Fibroblast of mammary gland (primary cell): Measurements from ENCODE around the gene SLC15A1.

Source experiments
- DNase-seq: peaks from one replicate; pipeline ENCODE4 v3.0.0-alpha.2; 2010; ENCODE audit warnings: low read depth
- H3K4me3 ChIP-seq: 2 replicates; pipeline ENCODE4 v1.5.1; 2011; ENCODE audit warnings: low read depth, mild to moderate bottlenecking, low read length, moderate library complexity; ENCODE audit not compliant: control insufficient read depth
- TF ChIP-seq, protein P1 (sequence below): conservative IDR thresholded peaks from 2 replicates; pipeline ENCODE4 v1.5.1; 2011; ENCODE audit warnings: low read depth, low read length, inconsistent platforms; ENCODE audit not compliant: control insufficient read depth, insufficient read depth

The SLC15A1 gene

DNA sequence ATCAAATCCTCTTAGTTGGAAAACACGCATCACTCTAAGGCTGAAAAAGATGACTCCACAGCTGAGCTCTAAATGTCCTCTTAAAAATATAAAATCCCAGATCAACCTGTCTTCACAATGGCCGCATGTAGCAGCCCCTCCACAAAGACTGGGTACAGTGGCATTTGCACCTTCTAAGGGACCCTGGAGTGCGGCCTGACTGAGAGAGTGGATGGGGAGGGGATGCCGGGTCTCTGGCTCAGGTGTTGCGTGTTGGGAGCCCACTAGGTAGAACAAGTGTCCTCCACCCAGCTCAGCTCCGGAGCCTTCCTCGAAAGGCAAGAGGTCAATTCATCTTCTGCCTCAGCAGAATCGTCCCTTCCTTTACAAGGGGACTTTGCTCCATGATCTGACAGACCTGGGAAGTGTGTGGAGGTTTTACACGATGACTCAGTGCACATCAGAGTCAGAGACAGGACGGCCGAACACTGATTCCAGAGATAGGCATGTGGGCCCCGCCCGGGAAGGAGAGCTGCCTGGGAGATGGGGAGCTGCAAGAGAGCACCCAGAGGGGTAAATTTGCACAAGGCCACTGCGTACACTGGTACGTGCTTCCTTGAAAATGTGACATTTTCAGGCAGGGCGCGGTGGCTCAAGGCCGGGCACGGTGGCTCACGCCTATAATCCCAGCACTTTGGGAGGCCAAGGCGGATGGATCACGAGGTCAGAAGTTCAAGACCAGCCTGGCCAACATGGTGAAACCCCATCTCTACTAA is 23.5 kb upstream of the SLC15A1 start:
- peak; percentile 59 for DNase-seq
- H3K4me3 ChIP-seq: no peak overlapping the region
- TF ChIP-seq, protein P1, sequence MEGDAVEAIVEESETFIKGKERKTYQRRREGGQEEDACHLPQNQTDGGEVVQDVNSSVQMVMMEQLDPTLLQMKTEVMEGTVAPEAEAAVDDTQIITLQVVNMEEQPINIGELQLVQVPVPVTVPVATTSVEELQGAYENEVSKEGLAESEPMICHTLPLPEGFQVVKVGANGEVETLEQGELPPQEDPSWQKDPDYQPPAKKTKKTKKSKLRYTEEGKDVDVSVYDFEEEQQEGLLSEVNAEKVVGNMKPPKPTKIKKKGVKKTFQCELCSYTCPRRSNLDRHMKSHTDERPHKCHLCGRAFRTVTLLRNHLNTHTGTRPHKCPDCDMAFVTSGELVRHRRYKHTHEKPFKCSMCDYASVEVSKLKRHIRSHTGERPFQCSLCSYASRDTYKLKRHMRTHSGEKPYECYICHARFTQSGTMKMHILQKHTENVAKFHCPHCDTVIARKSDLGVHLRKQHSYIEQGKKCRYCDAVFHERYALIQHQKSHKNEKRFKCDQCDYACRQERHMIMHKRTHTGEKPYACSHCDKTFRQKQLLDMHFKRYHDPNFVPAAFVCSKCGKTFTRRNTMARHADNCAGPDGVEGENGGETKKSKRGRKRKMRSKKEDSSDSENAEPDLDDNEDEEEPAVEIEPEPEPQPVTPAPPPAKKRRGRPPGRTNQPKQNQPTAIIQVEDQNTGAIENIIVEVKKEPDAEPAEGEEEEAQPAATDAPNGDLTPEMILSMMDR: no peak

DNA sequence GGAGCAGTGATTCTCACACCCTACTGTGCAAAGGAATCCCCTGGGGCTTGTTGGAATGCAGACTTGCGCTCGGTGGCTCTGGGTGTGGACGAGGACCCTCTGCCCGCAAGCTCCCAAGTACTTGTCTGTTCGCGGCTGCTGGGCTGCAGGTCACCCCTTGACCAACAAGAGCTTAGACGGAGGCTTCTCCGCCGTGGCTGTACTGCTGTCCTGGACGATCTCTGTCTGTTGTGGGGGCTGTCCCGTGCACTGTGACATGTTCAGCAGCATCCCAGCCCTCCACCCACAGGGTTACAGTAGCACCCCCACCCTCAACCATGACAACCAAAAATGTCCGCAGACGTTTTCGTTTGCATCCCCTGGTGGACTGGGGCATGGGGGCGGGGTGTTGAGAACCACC is 22.9 kb upstream of the SLC15A1 start:
- no peak overlapping the region for H3K4me3 ChIP-seq
- TF ChIP-seq, protein P1: no peak
- no peak for DNase-seq

DNA sequence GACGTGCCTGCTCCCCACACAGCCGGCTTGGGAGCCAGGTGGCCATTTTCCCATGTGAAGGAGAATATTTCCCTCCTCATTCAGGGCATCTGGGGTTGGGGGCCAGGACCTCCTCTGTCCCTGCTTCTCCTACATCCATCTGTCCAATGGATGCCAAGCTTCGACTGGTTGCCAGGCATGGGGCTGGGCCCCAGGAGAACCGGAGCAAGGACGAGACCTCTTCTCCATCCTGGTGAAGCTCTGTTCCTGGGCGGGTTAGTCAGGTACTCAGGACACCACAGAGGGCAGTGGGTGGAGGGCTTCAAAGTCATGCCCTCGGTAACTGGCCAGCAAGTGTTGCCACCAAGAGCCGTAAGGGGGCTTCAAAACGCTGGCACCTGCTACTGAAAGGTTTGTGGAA is 22.3 kb upstream of the SLC15A1 start:
- TF ChIP-seq, protein P1: no peak
- H3K4me3 ChIP-seq: no peak overlapping the region
- no peak for DNase-seq

DNA sequence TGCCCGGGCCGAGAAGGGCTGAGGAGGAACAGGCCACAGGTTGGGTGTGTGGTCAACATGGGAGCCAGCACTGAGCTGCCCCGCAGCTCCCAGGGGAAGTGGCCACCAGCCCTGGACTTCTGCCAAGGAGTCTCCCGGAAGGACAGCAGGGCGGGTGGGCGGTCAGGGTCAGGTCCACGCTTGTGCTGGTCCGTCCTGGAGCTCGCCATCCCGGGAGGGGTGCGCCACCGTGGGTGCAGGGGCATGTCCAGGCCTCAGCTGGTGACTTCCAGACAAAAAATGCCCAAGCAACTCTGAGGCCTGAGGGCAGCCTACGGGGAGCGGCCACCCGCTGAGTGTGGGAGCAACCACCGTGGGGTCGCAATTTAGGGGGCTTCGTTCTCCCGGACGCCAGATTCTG is 21.4 kb upstream of the SLC15A1 start:
- no peak for DNase-seq
- TF ChIP-seq, protein P1: no peak

DNA sequence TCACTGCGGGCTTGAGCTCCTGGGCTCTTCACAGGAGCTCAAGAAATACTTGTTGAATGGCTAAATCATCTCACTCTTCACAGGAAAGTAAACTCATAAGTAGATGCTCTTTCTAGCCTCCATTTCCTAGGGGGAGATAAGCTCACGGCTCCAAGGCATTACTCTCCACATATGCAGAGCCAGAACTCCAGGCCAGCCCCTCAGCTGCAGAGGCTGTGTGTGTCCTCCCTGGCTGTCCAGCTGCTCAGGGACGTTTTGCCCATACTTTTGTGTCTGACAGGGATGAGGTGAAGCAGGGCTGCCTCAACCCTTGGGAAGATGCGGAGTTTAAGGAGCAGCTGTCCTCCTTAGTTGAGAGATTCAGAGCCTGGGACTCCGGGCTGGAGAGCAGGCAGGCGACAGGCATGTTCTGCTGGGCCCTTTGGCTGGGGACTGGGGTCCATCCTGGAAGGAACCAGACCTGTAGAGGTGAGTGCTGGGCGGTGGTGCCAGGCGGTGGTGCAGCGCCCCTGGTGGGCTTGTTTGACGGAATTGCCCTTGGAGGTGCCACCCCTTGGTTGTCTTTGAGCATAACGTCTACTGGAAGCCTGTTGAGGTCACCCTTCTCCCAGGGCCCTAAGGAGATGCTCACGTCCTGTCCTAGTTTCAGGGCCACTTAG is 20.5 kb upstream of the SLC15A1 start:
- TF ChIP-seq, protein P1: no peak
- H3K4me3 ChIP-seq: no peak overlapping the region
- no peak for DNase-seq

More for the DNA sequence above, 21.4 kb upstream of the SLC15A1 start:
- H3K4me3 ChIP-seq: no peak overlapping the region

DNA sequence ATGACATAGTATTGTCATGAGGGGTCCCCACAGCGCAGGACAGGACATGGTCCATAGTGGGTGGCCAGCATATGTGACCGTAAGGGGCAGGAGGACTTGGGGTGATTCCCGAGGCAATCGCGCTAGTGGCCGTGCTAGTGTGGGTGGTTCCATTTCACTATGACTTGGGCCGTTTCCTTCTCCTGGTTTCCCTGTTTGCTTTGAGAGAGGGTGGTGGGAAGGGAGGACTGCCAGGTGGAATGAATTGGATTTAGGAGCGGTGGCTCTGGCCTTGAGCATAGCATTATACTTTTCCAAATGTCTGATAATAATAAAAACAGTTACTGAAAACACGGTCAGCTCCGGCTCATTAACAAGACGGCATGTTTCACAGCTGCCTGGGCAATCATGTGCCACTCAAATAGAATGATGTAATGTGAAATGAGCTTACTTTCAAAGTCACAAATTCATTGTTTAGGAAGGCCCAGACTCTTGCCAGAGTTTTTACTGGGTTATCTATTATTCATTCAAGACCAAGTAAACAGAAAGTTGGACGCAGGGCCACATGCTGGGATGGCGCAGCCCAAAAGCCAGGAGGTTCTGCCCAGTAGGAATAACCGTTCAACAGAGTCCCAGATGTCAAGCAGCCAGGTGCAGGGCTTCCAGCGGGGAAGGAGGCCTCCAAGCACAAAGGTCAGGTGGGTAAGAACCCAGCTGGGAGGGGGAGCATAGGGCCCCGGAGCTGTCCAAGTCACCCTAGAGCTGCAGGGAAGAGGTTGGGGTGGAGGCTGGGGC is 19.6 kb upstream of the SLC15A1 start:
- TF ChIP-seq, protein P1: no peak
- no peak overlapping the region for H3K4me3 ChIP-seq
- DNase-seq: no peak
